Mesendoderm (in vitro differentiated cells): Measurements from ENCODE around the gene PRRC2B.
A peak's percentile ranks its signal among the peaks of the same experiment; 100 is the strongest.
"Not testable (repeated sequence)": the region's sequence is repeated elsewhere in the genome, so short reads cannot be mapped to it uniquely, and the experiment has no call there.

Experiments used
- DNase-seq: peaks from one replicate; pipeline ENCODE4 v3.0.0; 2013
- H2AK5ac ChIP-seq: 2 replicates; pipeline ENCODE4 v1.6.1; 2013; ENCODE audit warnings: low read length, inconsistent platforms
- H2BK120ac ChIP-seq: 2 replicates; pipeline ENCODE4 v1.6.1; 2013; ENCODE audit warnings: low read depth, mild to moderate bottlenecking, low read length, moderate library complexity, mixed read lengths
- H2BK15ac ChIP-seq: replicated peaks from 2 replicates; pipeline ENCODE4 v1.6.1; 2013; ENCODE audit warnings: low read depth, mild to moderate bottlenecking, moderate library complexity
- H2BK5ac ChIP-seq: 2 replicates; pipeline ENCODE4 v1.6.1; 2013; ENCODE audit warnings: low read length, inconsistent platforms
- H3K18ac ChIP-seq: 2 replicates; pipeline ENCODE4 v1.6.1; 2013; ENCODE audit warnings: mild to moderate bottlenecking, low read length, mixed read lengths
- H3K23ac ChIP-seq: one replicate; pipeline ENCODE4 v1.6.1; 2013; ENCODE audit warnings: low read length
- H3K27ac ChIP-seq: 2 replicates; pipeline ENCODE4 v1.5.1; 2013; ENCODE audit warnings: low read depth, mild to moderate bottlenecking, inconsistent platforms, low read length, moderate library complexity
- H3K27me3 ChIP-seq: 2 replicates; pipeline ENCODE4 v1.6.1; 2013; ENCODE audit warnings: low read length, control low read depth, mild to moderate bottlenecking, inconsistent platforms; ENCODE audit not compliant: insufficient read depth, poor library complexity
- H3K36me3 ChIP-seq: 2 replicates; pipeline ENCODE4 v1.6.1; 2013; ENCODE audit warnings: low read length, inconsistent platforms; ENCODE audit not compliant: control insufficient read depth, insufficient read depth
- H3K4ac ChIP-seq: one replicate; pipeline ENCODE4 v1.6.1; 2013; ENCODE audit warnings: low read depth, mild to moderate bottlenecking, low read length, moderate library complexity
- H3K4me1 ChIP-seq: 2 replicates; pipeline ENCODE4 v1.6.1; 2013; ENCODE audit warnings: low read depth, low read length, inconsistent platforms; ENCODE audit not compliant: control insufficient read depth
- H3K4me2 ChIP-seq: 2 replicates; pipeline ENCODE4 v1.6.1; 2013; ENCODE audit warnings: low read length
- H3K4me3 ChIP-seq: 2 replicates; pipeline ENCODE4 v1.5.1; 2013; ENCODE audit warnings: mild to moderate bottlenecking, low read length
- H3K56ac ChIP-seq: one replicate; pipeline ENCODE4 v1.6.1; 2013; ENCODE audit warnings: low read length
- H3K79me1 ChIP-seq: 2 replicates; pipeline ENCODE4 v1.6.1; 2013; ENCODE audit warnings: low read length, inconsistent platforms
- H3K79me2 ChIP-seq: 2 replicates; pipeline ENCODE4 v1.6.1; 2013; ENCODE audit warnings: mild to moderate bottlenecking, low read length; ENCODE audit not compliant: control insufficient read depth, insufficient read depth
- H3K9ac ChIP-seq: 2 replicates; pipeline ENCODE4 v1.6.1; 2013; ENCODE audit warnings: low read length, inconsistent platforms
- H4K5ac ChIP-seq: one replicate; pipeline ENCODE4 v1.6.1; 2013; ENCODE audit warnings: low read length
- H4K8ac ChIP-seq: one replicate; pipeline ENCODE4 v1.6.1; 2013; ENCODE audit warnings: low read depth, mild to moderate bottlenecking, control low read depth, low read length, moderate library complexity
- WGBS: extraction: QIAGEN DNeasy Blood & Tissue Kit; methylation state at CpG from one replicate; pipeline ENCODE4 v1.1.7; 2013; ENCODE audit warnings: low lambda C conversion rate, missing lambda C conversion rate; ENCODE audit not compliant: insufficient coverage; ENCODE audit errors: extremely low coverage; 5-methylcytosine and 5-hydroxymethylcytosine counted together

Gene PRRC2B

GRCh38 chr9:131365546-131365945, 28.3 kb upstream of the PRRC2B start:
- Histone ChIP-seq H3K79me1 (no peaks in the 10 kb centered on the region), H2AK5ac (no peak overlapping the region), H2BK120ac (no peak overlapping the region), H3K18ac (no peak overlapping the region), H2BK15ac (no peak overlapping the region), H3K56ac (no peak overlapping the region), H3K4me2 (no peak overlapping the region), H3K9ac (no peak overlapping the region), H2BK5ac (no peak overlapping the region), H3K27ac (no peak overlapping the region), H4K5ac (no peak overlapping the region), H3K23ac (no peak overlapping the region), H3K27me3 (no peaks in the 10 kb centered on the region), H3K36me3 (no peaks in the 10 kb centered on the region), H4K8ac (no peak overlapping the region), H3K4me1 (no peaks in the 10 kb centered on the region), H3K4ac (no peak overlapping the region), H3K79me2 (no peaks in the 10 kb centered on the region), H3K4me3 (no peak overlapping the region)
- WGBS = no CpG with 5 or more reads among the region's 1 CpG
- DNase-seq = no peak

DNA sequence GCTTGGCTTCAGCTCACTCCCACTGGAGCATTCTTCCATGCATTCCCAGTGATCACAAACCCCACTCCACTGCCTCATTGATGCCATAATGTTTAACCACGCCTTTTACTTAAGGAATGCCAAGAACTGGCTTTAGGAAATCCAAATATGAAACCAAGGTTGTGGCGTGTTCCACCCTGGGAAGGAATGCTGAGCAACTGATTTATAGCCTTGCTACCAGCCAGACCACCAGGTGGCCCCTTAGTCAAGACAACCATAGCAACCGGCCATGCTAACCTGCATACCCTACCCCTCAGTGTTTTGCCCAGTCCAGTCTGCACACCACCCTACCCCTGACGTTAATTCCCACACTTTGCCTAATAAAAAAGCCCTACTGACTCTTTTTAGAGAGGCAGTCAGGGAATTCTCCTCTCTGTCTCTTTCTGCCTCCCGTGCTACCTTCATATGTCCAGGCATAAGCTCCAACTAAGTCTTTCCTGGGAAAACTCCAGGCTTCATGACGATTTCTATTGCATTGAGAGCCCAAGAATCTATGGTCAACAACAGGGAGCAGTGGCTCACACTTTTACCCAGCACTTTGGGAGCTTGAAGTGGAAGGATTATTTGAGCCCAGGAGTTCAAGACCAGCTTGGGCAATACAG, 27.0 kb upstream of the PRRC2B start:
- Histone ChIP-seq H3K36me3 (no peaks in the 10 kb centered on the region), H3K27ac (no peak overlapping the region), H2BK120ac (no peak overlapping the region), H3K4me3 (no peak overlapping the region), H3K79me2 (no peaks in the 10 kb centered on the region), H3K27me3 (no peaks in the 10 kb centered on the region), H3K4ac (no peak overlapping the region), H2BK5ac (no peak overlapping the region), H4K8ac (no peak overlapping the region), H3K18ac (no peak overlapping the region), H3K4me2 (no peak overlapping the region), H3K79me1 (no peaks in the 10 kb centered on the region), H3K9ac (no peak overlapping the region), H3K56ac (peak overlapping the region; percentile 56), H2AK5ac (no peak overlapping the region), H4K5ac (no peak overlapping the region), H3K4me1 (no peaks in the 10 kb centered on the region), H2BK15ac (no peak overlapping the region), H3K23ac (no peak overlapping the region)
- WGBS = no CpG with 5 or more reads among the region's 6 CpGs
- DNase-seq = peak; percentile 72

GRCh38 chr9:131367450-131367849, 26.4 kb upstream of the PRRC2B start:
- Histone ChIP-seq H3K4me3 (no peak overlapping the region), H3K4me1 (no peaks in the 10 kb centered on the region), H3K4me2 (no peak overlapping the region), H4K8ac (no peak overlapping the region), H2BK15ac (no peak overlapping the region), H2BK5ac (no peak overlapping the region), H3K36me3 (no peaks in the 10 kb centered on the region), H3K27me3 (no peaks in the 10 kb centered on the region), H4K5ac (no peak overlapping the region), H2AK5ac (no peak overlapping the region), H3K79me1 (peaks cover 1% of the 10 kb centered on the region), H3K79me2 (no peaks in the 10 kb centered on the region), H2BK120ac (no peak overlapping the region), H3K56ac (no peak overlapping the region), H3K18ac (no peak overlapping the region), H3K4ac (no peak overlapping the region), H3K9ac (no peak overlapping the region), H3K27ac (no peak overlapping the region), H3K23ac (no peak overlapping the region)
- no peak for DNase-seq
- no CpG with 5 or more reads among the region's 2 CpGs for WGBS

- WGBS = no CpG with 5 or more reads among the region's 2 CpGs
- no peaks in the 10 kb centered on the region for H3K36me3 ChIP-seq
- H3K4me1 ChIP-seq = no peaks in the 10 kb centered on the region
- no peaks in the 10 kb centered on the region for H3K27me3 ChIP-seq
- H3K56ac ChIP-seq = no peak overlapping the region
- H3K4ac ChIP-seq = no peak overlapping the region
- no peak overlapping the region for H2BK15ac ChIP-seq
- H3K4me2 ChIP-seq = no peak overlapping the region
- peak; percentile 64 for DNase-seq
- no peak overlapping the region for H2BK120ac ChIP-seq
- no peak overlapping the region for H2AK5ac ChIP-seq
- no peaks in the 10 kb centered on the region for H3K79me2 ChIP-seq
- H2BK5ac ChIP-seq = no peak overlapping the region
- no peak overlapping the region for H4K8ac ChIP-seq
- H3K27ac ChIP-seq = no peak overlapping the region
- H3K18ac ChIP-seq = no peak overlapping the region
- no peak overlapping the region for H3K4me3 ChIP-seq
- no peak overlapping the region for H3K23ac ChIP-seq
- peaks cover 2% of the 10 kb centered on the region for H3K79me1 ChIP-seq
- no peak overlapping the region for H4K5ac ChIP-seq
- no peak overlapping the region for H3K9ac ChIP-seq
Observed at GRCh38 chr9:131370638-131371037, 23.2 kb upstream of the PRRC2B start.

DNA sequence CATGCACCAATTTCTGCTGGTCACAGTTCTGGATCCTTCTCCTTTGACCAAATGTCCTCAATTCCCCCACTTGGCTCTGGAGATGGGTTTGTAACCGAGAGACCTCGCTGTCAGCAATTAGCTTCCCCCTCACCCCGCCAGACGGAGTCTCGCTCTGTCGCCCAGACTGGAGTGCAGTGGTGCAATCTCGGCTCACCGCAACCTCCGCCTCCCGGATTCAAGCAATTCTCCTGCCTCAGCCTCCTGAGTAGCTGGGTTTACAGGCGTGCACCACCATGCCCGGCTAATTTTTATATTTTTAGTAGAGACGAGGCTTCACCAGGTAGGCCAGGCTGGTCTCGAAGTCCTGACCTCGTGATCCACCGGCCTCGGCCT, 21.3 kb upstream of the PRRC2B start:
- not testable (repeated sequence) for H3K79me2 ChIP-seq, DNase-seq, H3K36me3 ChIP-seq, H4K8ac ChIP-seq, H3K4me2 ChIP-seq, H3K27me3 ChIP-seq, H3K23ac ChIP-seq, H2BK120ac ChIP-seq, H3K27ac ChIP-seq, H2BK15ac ChIP-seq, H3K4me3 ChIP-seq, H3K18ac ChIP-seq, H3K4ac ChIP-seq, H3K79me1 ChIP-seq, H2AK5ac ChIP-seq, H3K9ac ChIP-seq, H2BK5ac ChIP-seq, H4K5ac ChIP-seq, H3K4me1 ChIP-seq
- H3K56ac ChIP-seq = peak overlapping the region; percentile 96
- no CpG with 5 or more reads among the region's 17 CpGs for WGBS

DNA sequence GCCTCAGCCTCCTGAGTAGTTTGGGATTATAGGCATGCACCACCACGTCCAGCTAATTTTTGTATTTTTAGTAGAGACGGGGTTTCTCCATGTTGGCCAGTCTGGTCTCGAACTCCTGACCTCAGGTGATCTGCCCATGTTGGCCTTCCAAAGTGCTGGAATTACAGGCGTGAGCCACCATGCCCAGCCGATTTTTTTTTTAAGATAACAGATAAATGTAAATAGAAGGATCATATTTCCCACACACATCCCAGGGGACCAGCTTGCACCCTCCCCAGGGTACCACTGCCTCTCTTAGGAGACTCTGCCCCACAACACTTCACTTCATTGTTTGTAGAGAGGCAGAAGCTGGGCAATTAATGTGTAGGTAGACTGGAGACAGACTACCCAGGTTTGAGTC, 19.2 kb upstream of the PRRC2B start:
- no CpG with 5 or more reads among the region's 5 CpGs for WGBS
- H2AK5ac ChIP-seq, H3K4me2 ChIP-seq, H3K18ac ChIP-seq, H4K8ac ChIP-seq, H2BK15ac ChIP-seq, H3K27ac ChIP-seq, H3K56ac ChIP-seq, H3K9ac ChIP-seq, H2BK5ac ChIP-seq, H3K4me3 ChIP-seq, H3K4me1 ChIP-seq, H4K5ac ChIP-seq, H3K79me1 ChIP-seq, H3K4ac ChIP-seq, H3K23ac ChIP-seq, H3K36me3 ChIP-seq, H2BK120ac ChIP-seq, H3K27me3 ChIP-seq, DNase-seq, H3K79me2 ChIP-seq: not testable (repeated sequence)
